SK-N-SH treated with all-trans-retinoic acid at 6 μM for 48 hours (cell line): ENCODE measurements around the gene OCA2.

Source experiments
- CREB5 ChIP-seq: fragments of 250-450 bp; sonication (Bioruptor Pico); IDR thresholded peaks from 2 replicates; pipeline ENCODE4 v1.5.1; 2020; ENCODE audit warnings: low read depth, mild to moderate bottlenecking, moderate library complexity
- CSRNP3 ChIP-seq: fragments of 250-450 bp; sonication (Bioruptor Pico); IDR thresholded peaks from 2 replicates; pipeline ENCODE4 v1.5.1; 2021; ENCODE audit warnings: mild to moderate bottlenecking, moderate library complexity
- RARB ChIP-seq: fragments of 250-450 bp; sonication (Bioruptor Pico); IDR thresholded peaks from 2 replicates; pipeline ENCODE4 v1.8.0; 2021; ENCODE audit warnings: mild to moderate bottlenecking, moderate library complexity
- TSHZ2 ChIP-seq: fragments of 250-450 bp; sonication (Bioruptor Pico); IDR thresholded peaks from 2 replicates; pipeline ENCODE4 v1.5.0; 2020; ENCODE audit warnings: mild to moderate bottlenecking, moderate library complexity
- ZFP3 ChIP-seq: fragments of 250-450 bp; sonication (Bioruptor Pico); IDR thresholded peaks from 2 replicates; pipeline ENCODE4 v1.5.0; 2020; ENCODE audit warnings: mild to moderate bottlenecking, moderate library complexity
- ZNF70 ChIP-seq: fragments of 450-650 bp; formaldehyde crosslinking; IDR thresholded peaks from 2 replicates; pipeline ENCODE4 v1.5.0; 2020; ENCODE audit warnings: mild to moderate bottlenecking, moderate library complexity

- no peak for TF ChIP-seq TSHZ2 (CRISPR knock-in tag)
- no peak for TF ChIP-seq CREB5
- TF ChIP-seq ZFP3 (CRISPR knock-in tag) = no peak
- TF ChIP-seq CSRNP3 (CRISPR knock-in tag) = no peak
- no peak for TF ChIP-seq RARB (CRISPR knock-in tag)
- TF ChIP-seq ZNF70 (CRISPR knock-in tag) = no peak
Observed at GRCh38 chr15:27828746-27829145, 270.4 kb downstream of the OCA2 start.
